GM12864 (cell line): Measurements from ENCODE around the gene CAMK4.
A peak's percentile ranks its signal among the peaks of the same experiment; 100 is the strongest.

Experiments used
- DNase-seq: peaks from one replicate; pipeline ENCODE4 v3.0.0-alpha.2; 2011; ENCODE audit warnings: low read depth
- H3K4me3 ChIP-seq: 2 replicates; pipeline ENCODE4 v1.5.1; 2011; ENCODE audit warnings: mild to moderate bottlenecking, low read depth, low read length, control low read depth
- CTCF ChIP-seq: IDR thresholded peaks from 2 replicates; pipeline ENCODE4 v1.5.1; 2011; ENCODE audit warnings: low read depth, mild to moderate bottlenecking, moderate library complexity, low read length, control low read depth, inconsistent platforms; ENCODE audit errors: missing control alignments

Gene CAMK4

GRCh38 chr5:111447099-111447498, 222.9 kb downstream of the CAMK4 start:
- TF ChIP-seq CTCF: no peak
- no peak overlapping the region for H3K4me3 ChIP-seq
- DNase-seq: no peak

- no peak for DNase-seq
- TF ChIP-seq CTCF: no peak
- no peak overlapping the region for H3K4me3 ChIP-seq
Measured at GRCh38 chr5:111447822-111448221, 223.6 kb downstream of the CAMK4 start.

GRCh38 chr5:111453295-111453694, 229.1 kb downstream of the CAMK4 start:
- no peak for DNase-seq
- TF ChIP-seq CTCF: no peak
- no peak overlapping the region for H3K4me3 ChIP-seq

GRCh38 chr5:111453747-111454146, 229.6 kb downstream of the CAMK4 start:
- H3K4me3 ChIP-seq: no peak overlapping the region
- no peak for DNase-seq
- TF ChIP-seq CTCF: no peak

- no peak for DNase-seq
- no peak overlapping the region for H3K4me3 ChIP-seq
- no peak for TF ChIP-seq CTCF
Measured at GRCh38 chr5:111454198-111454622, 230.0 kb downstream of the CAMK4 start.

GRCh38 chr5:111454776-111455175, 230.6 kb downstream of the CAMK4 start:
- no peak overlapping the region for H3K4me3 ChIP-seq
- DNase-seq: no peak
- no peak for TF ChIP-seq CTCF

GRCh38 chr5:111461255-111461671, 237.1 kb downstream of the CAMK4 start:
- TF ChIP-seq CTCF: peak; percentile 57
- DNase-seq: no peak
- no peak overlapping the region for H3K4me3 ChIP-seq
